Spinal cord (tissue), 10 donors: ENCODE measurements around the gene FEZF2. TPM values are rescaled to one million over a fixed set of nuclear protein-coding genes. Genes with fewer than 3 reads are reported as not detected.

Source experiments
- DNase-seq, 6 donors: peaks; one replicate each; pipeline versions ENCODE4 v3.0.0 to v3.0.0-alpha.2; 2013 to 2015; ENCODE audit warnings: low spot score in 6 of 6, low read depth in 4 of 6
- H3K27ac ChIP-seq: one replicate; pipeline ENCODE4 v1.5.1; 2013; ENCODE audit warnings: low read depth, low read length, control low read depth
- H3K27me3 ChIP-seq: one replicate; pipeline ENCODE4 v1.6.1; 2013; ENCODE audit warnings: low read length; ENCODE audit not compliant: control insufficient read depth, insufficient read depth
- H3K36me3 ChIP-seq: one replicate; pipeline ENCODE4 v1.6.1; 2013; ENCODE audit warnings: low read length; ENCODE audit not compliant: control insufficient read depth, insufficient read depth
- H3K4me1 ChIP-seq: one replicate; pipeline ENCODE4 v1.6.1; 2013; ENCODE audit warnings: low read length; ENCODE audit not compliant: control insufficient read depth, insufficient read depth
- H3K4me3 ChIP-seq: one replicate; pipeline ENCODE4 v1.5.1; 2013; ENCODE audit warnings: low read depth, low read length, control low read depth
- H3K9me3 ChIP-seq: one replicate; pipeline ENCODE4 v1.6.1; 2013; ENCODE audit warnings: low read length; ENCODE audit not compliant: control insufficient read depth, insufficient read depth
- WGBS: methylation state at CpG from one replicate; pipeline ENCODE4 v1.1.5; 2013; ENCODE audit warnings: missing lambda C conversion rate; ENCODE audit not compliant: insufficient coverage; 5-methylcytosine and 5-hydroxymethylcytosine counted together
- polyA plus RNA-seq, 2 donors: library from polyadenylated mRNA; unstranded; fragments of 120-200 nt; gene quantifications; one replicate each; pipeline ENCODE4 v1.2.1, GENCODE V29; 2013; ENCODE audit not compliant: insufficient read length in 2 of 2
- total RNA-seq, 2 donors: library from RNA; depleted of rRNA in 1 of 2; stranded (reverse); fragments of 120-200 nt in 1 of 2; fragments of >200 nt in 1 of 2; gene quantifications; one replicate each; pipeline versions ENCODE4 v1.2.3 to v1.2.4, GENCODE V29; 2013 to 2014
- donor health status: healthy.

FEZF2 gene
- total and polyA plus RNA-seq, 4 donors: 0.27 to 0.61 TPM; not detected in 2

- 3% methylated on average over 15 of the region's 19 CpGs for WGBS
- H3K27me3 ChIP-seq: peaks cover 92% of the 10 kb centered on the region
- no peaks in the 10 kb centered on the region for H3K36me3 ChIP-seq
- peaks cover 53% of the 10 kb centered on the region for H3K4me1 ChIP-seq
- no peak overlapping the region for H3K4me3 ChIP-seq
- DNase-seq: no peak
- H3K27ac ChIP-seq: no peak overlapping the region
- H3K9me3 ChIP-seq: no peaks in the 10 kb centered on the region
Observed at GRCh38 chr3:62368290-62368704, 5.1 kb downstream of the FEZF2 start.

GRCh38 chr3:62367763-62368195 lies 5.6 kb downstream of the FEZF2 start:
- peaks cover 49% of the 10 kb centered on the region for H3K4me1 ChIP-seq
- peak in 2 of 6 donors; percentile 3 to 91 for DNase-seq
- H3K36me3 ChIP-seq: no peaks in the 10 kb centered on the region
- no peak overlapping the region for H3K4me3 ChIP-seq
- peaks cover 91% of the 10 kb centered on the region for H3K27me3 ChIP-seq
- H3K27ac ChIP-seq: no peak overlapping the region
- 4% methylated on average over 21 of the region's 25 CpGs for WGBS
- H3K9me3 ChIP-seq: no peaks in the 10 kb centered on the region

GRCh38 chr3:62366126-62366484 lies 7.2 kb downstream of the FEZF2 start:
- no peaks in the 10 kb centered on the region for H3K9me3 ChIP-seq
- WGBS: 35% methylated on average over 2 of the region's 4 CpGs
- H3K4me1 ChIP-seq: peaks cover 35% of the 10 kb centered on the region
- no peaks in the 10 kb centered on the region for H3K36me3 ChIP-seq
- H3K27ac ChIP-seq: no peak overlapping the region
- peak in 1 of 6 donors; percentile 82 for DNase-seq
- H3K4me3 ChIP-seq: no peak overlapping the region
- H3K27me3 ChIP-seq: peaks cover 83% of the 10 kb centered on the region

GRCh38 chr3:62365391-62366125 lies 7.8 kb downstream of the FEZF2 start:
- Histone ChIP-seq H3K36me3 (no peaks in the 10 kb centered on the region), H3K27me3 (peaks cover 78% of the 10 kb centered on the region), H3K4me1 (peaks cover 30% of the 10 kb centered on the region), H3K27ac (no peak overlapping the region), H3K9me3 (no peaks in the 10 kb centered on the region), H3K4me3 (no peak overlapping the region)
- peak in 2 of 6 donors; percentile 71 to 94 for DNase-seq
- 10% methylated on average over 11 of the region's 16 CpGs for WGBS

- Histone ChIP-seq H3K4me3 (no peak overlapping the region), H3K9me3 (no peaks in the 10 kb centered on the region), H3K27ac (no peak overlapping the region), H3K27me3 (peaks cover 64% of the 10 kb centered on the region), H3K4me1 (peaks cover 19% of the 10 kb centered on the region), H3K36me3 (no peaks in the 10 kb centered on the region)
- peak in 1 of 6 donors; percentile 63 for DNase-seq
Observed at GRCh38 chr3:62364191-62364590, 9.2 kb downstream of the FEZF2 start.

GRCh38 chr3:62363275-62363674 lies 10.1 kb downstream of the FEZF2 start:
- Histone ChIP-seq H3K27ac (no peak overlapping the region), H3K36me3 (no peaks in the 10 kb centered on the region), H3K4me1 (peaks cover 10% of the 10 kb centered on the region), H3K27me3 (peaks cover 55% of the 10 kb centered on the region), H3K4me3 (no peak overlapping the region), H3K9me3 (no peaks in the 10 kb centered on the region)
- WGBS: 95% methylated on average over 4 of the region's 6 CpGs
- DNase-seq: no peak

- Histone ChIP-seq H3K4me1 (peaks cover 3% of the 10 kb centered on the region), H3K36me3 (no peaks in the 10 kb centered on the region), H3K27ac (no peak overlapping the region), H3K4me3 (no peak overlapping the region), H3K27me3 (peaks cover 43% of the 10 kb centered on the region), H3K9me3 (no peaks in the 10 kb centered on the region)
- 100% methylated on average over 1 of the region's 3 CpGs for WGBS
- DNase-seq: no peak
Observed at GRCh38 chr3:62361824-62362223, 11.5 kb downstream of the FEZF2 start.

- no peak for DNase-seq
- Histone ChIP-seq H3K9me3 (no peaks in the 10 kb centered on the region), H3K4me3 (no peak overlapping the region), H3K27me3 (peaks cover 43% of the 10 kb centered on the region), H3K4me1 (peaks cover 3% of the 10 kb centered on the region), H3K36me3 (no peaks in the 10 kb centered on the region), H3K27ac (no peak overlapping the region)
- 100% methylated on average over 1 of the region's 3 CpGs for WGBS
Observed at GRCh38 chr3:62361261-62361660, 12.1 kb downstream of the FEZF2 start.

GRCh38 chr3:62359531-62359930 lies 13.8 kb downstream of the FEZF2 start:
- H3K27ac ChIP-seq: no peak overlapping the region
- no peaks in the 10 kb centered on the region for H3K4me1 ChIP-seq
- H3K9me3 ChIP-seq: no peaks in the 10 kb centered on the region
- DNase-seq: peak in 1 of 6 donors; percentile 64
- H3K27me3 ChIP-seq: peaks cover 35% of the 10 kb centered on the region
- no CpG with 5 or more reads among the region's 4 CpGs for WGBS
- H3K36me3 ChIP-seq: no peaks in the 10 kb centered on the region
- no peak overlapping the region for H3K4me3 ChIP-seq

GRCh38 chr3:62356356-62356755 lies 17.0 kb downstream of the FEZF2 start:
- Histone ChIP-seq H3K9me3 (no peaks in the 10 kb centered on the region), H3K4me3 (no peak overlapping the region), H3K4me1 (no peaks in the 10 kb centered on the region), H3K36me3 (no peaks in the 10 kb centered on the region), H3K27me3 (peaks cover 19% of the 10 kb centered on the region), H3K27ac (no peak overlapping the region)
- DNase-seq: no peak
